Measurements from ENCODE around the gene DUOX1.

The DUOX1 gene

DNA sequence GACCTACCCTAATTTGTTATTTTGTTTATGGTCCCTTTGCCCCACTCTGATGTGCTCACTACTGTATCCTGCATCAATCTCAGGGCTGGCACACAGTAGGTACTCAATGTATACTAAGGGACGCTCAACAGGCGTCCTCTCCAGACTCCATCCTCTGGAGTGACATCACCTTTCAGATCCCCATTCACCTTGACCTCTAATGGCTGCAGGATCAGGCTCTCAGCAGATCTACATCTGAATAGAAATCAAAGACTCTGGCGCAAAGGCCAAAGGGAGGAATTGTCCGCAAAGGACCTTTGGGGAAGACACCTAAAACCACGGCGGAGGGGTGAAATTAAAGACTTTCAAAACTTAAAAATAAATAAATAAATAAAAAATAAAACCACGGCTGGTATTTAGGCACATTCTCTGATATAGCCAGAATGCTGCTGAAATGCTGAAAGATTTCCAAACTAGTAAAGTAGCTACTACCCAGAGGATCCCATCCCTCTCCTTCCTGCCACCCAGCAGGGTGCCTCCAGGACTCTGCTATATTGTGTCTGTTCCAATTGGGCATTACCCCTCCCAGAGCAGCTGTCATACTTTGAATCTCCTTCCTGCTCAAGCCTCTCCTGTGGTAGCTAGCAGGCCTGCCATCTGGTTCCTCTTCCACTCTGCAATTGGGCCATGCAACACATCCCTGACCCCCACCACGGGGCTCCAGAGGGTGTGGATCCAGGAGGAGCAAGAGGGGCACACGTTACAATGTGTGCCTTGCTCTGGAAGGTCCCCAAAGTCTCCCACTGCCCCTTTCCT lies 51.9 kb downstream of the DUOX1 start:
- H3K4me3 ChIP-seq (ENCODE audit: low read depth, low read length), result no peak overlapping the region
- TF ChIP-seq, protein P1, sequence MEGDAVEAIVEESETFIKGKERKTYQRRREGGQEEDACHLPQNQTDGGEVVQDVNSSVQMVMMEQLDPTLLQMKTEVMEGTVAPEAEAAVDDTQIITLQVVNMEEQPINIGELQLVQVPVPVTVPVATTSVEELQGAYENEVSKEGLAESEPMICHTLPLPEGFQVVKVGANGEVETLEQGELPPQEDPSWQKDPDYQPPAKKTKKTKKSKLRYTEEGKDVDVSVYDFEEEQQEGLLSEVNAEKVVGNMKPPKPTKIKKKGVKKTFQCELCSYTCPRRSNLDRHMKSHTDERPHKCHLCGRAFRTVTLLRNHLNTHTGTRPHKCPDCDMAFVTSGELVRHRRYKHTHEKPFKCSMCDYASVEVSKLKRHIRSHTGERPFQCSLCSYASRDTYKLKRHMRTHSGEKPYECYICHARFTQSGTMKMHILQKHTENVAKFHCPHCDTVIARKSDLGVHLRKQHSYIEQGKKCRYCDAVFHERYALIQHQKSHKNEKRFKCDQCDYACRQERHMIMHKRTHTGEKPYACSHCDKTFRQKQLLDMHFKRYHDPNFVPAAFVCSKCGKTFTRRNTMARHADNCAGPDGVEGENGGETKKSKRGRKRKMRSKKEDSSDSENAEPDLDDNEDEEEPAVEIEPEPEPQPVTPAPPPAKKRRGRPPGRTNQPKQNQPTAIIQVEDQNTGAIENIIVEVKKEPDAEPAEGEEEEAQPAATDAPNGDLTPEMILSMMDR (IDR thresholded peaks at IDR 0.05; ENCODE audit: low read depth, low read length), result no peak

DNA sequence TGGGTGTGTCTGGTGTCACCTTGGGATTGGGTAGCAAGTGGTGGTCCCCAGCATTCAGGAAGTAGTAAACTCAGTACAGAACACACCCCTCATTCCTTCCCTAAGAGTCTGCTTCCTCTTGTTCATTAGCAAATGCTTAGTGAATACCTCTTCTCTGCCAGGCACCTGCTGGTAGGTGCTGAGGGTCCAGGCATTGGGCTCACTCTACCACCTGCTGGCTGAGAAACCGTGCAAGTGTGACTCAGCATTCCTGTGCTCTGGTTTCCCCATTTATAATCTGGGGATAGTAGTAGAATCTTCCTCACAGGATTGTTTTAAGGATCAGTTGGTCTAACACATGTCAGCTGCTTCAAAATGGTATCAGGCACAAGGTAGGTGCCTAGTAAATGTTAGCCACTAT lies 53.2 kb downstream of the DUOX1 start:
- TF ChIP-seq, protein P1 (IDR thresholded peaks at IDR 0.05; ENCODE audit: low read depth, low read length), result no peak
- no peak overlapping the region for H3K4me3 ChIP-seq (ENCODE audit: low read depth, low read length)

DNA sequence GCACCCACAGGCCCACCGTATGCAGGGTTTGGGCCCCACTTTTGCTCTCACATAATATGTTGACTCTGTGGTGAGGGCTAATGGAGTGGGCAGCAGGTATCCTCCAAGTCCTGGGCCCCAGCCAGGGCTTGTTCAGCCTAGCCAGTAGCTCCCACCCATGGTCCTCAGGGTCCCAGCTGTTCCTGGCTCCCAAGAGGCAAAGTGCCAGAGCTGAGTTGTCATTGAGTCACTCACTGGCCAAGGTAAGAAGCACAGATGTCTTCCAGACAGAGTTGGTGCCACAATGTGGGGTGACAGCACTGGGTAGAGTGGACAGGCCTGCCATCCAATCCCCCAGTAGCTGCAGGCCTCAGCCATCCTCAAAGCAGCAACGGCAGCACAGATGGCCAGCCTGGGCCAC lies 53.7 kb downstream of the DUOX1 start:
- TF ChIP-seq, protein P1 (IDR thresholded peaks at IDR 0.05; ENCODE audit: low read depth, low read length), result no peak
- H3K4me3 ChIP-seq (ENCODE audit: low read depth, low read length), result no peak overlapping the region

DNA sequence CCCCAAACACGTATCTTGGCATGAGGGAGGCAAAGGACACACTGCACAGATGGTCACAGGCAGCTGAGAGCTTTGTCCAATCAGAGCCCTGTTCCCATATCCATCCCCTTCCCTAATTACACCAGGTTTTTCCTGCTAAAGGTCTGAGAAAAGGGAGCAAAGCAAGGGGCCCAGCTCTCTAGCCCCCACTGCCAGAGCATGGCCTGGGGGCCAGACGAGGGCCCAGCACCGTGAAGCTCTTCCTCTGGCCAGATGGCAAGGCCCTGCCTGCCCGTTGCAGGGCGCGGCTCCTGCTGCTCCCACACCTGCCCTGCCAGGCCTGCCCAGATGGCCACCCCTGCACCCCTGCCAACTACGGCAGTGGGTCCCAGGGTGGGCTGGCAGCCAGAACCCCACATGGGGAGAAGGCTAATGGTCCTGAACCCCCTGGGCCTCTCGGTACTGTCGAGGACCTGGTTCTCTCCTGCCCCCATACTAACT lies 54.8 kb downstream of the DUOX1 start:
- no peak overlapping the region for H3K4me3 ChIP-seq (ENCODE audit: low read depth, low read length)
- TF ChIP-seq, protein P1 (IDR thresholded peaks at IDR 0.05; ENCODE audit: low read depth, low read length), result no peak

DNA sequence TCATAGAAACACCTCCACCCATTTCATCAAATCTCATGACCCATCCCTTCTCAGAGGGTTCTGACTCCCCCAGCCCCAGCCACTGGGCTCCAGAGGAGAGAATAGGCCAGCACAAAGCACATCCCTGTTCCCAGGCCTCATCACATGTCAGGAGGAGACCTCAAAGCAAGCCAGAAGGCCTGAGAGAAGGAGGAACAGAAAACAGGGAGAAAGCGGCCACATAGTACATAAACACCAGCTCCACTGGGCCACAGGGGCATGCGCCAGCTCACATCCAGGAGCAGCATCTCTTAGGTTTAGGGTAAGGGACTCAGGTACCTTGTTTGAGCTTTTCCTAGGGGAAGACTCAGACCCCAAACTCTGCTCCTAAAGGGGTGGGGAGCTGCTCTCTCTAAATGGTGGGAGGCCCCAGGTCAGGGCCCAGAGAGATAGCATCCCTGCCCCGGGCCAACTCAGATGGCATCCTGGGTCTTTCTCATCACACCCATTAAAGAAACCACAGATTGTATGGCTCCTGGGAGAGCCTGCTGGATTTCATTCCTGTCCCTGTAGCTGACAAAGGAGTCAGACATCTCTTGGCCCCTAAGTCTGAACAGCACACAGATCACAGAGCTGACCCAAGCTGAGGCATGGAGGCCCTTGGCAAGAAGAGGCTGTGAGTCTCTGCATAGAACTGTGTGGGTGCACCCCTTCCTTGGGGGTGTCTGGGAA lies 55.4 kb downstream of the DUOX1 start:
- H3K4me3 ChIP-seq (ENCODE audit: low read depth, low read length), result no peak overlapping the region
- TF ChIP-seq, protein P1 (IDR thresholded peaks at IDR 0.05; ENCODE audit: low read depth, low read length), result no peak

DNA sequence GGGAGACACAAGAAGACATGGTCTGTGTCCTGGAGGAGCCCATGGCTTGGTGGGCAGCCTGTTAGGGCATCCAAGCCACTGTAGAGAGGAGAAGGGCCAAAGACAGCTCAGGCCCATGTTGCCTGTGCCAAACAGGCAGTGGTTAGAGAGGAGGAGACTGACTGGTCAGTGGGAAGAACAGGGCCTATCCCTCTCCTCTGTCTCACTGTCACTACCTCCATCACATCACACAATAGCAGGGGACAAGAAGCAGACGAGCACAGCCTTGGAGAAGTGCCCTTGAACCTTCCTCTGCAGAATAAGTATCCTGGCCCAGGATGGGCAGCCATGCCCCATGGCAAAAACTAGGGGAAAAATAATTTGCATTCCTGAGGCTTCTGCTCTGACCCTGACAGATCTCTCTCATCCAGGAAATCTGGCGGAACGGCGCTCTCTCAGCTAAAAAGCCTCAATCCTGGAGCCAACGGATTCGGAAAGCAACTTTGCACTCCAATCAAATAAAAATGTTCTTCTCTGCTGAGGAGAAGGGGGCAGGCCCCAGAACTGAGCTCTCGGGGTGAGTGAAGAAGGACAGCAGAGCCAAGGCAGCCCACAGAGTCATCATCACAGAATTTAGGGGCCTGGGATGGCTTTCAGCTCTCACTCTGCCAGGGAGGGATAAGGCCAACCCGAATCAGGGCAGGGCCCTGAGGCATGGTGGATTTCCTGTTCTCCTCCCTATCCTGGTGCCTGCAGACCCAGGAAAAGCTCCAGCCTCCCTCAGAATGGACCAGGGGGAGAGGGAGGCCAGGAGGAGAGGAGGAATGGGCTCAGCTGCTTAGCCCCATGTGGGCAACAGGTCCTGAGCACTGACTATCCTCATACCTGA lies 56.3 kb downstream of the DUOX1 start:
- no peak overlapping the region for H3K4me3 ChIP-seq (ENCODE audit: low read depth, low read length)
- TF ChIP-seq, protein P1 (IDR thresholded peaks at IDR 0.05; ENCODE audit: low read depth, low read length), result no peak

Data from WI38 (cell line).